H1 (cell line): ENCODE results near the gene LRRC15. TPM values are rescaled to one million over a fixed set of nuclear protein-coding genes. Genes with fewer than 3 reads are reported as not detected.

Source experiments
- CTCF ChIA-PET: fragments of 300-600 bp; sonication (Branson Sonifier 250); formaldehyde crosslinking; loops from one replicate; lab custom pipeline; 2021; ENCODE audit not compliant: partially characterized antibody; lab: Charles Lee
- POLR2A ChIA-PET: fragments of 300-600 bp; sonication (Branson Sonifier 250); formaldehyde crosslinking; loops from one replicate; lab custom pipeline; 2021; ENCODE audit warnings: inconsistent platforms; ENCODE audit not compliant: partially characterized antibody; lab: Charles Lee
- DNase-seq, 2 experiments: peaks; one replicate each; pipeline versions ENCODE4 v3.0.0 to v3.0.0-alpha.2; 2010 to 2022; ENCODE audit warnings: low spot score in 2 of 2, low read depth in 1 of 2, mixed read lengths in 1 of 2
- FAIRE-seq: peaks from 2 replicates; lab custom pipeline; 2011; peaks lifted over from hg19 to GRCh38; lab: Jason Lieb, UNC
- H2AFZ ChIP-seq: 2 replicates; pipeline ENCODE4 v1.8.1; 2012; ENCODE audit warnings: low read length, inconsistent platforms
- H2AK5ac ChIP-seq: 2 replicates; pipeline ENCODE4 v1.6.1; 2013; ENCODE audit warnings: low read depth, low read length
- H2BK120ac ChIP-seq: replicated peaks from 2 replicates; pipeline ENCODE3; 2013; ENCODE audit warnings: low read depth, low read length, inconsistent platforms
- H2BK12ac ChIP-seq: 2 replicates; pipeline ENCODE4 v1.6.1; 2013; ENCODE audit warnings: low read depth, low read length
- H2BK15ac ChIP-seq: 2 replicates; pipeline ENCODE4 v1.6.1; 2013; ENCODE audit warnings: low read length
- H2BK20ac ChIP-seq: 2 replicates; pipeline ENCODE4 v1.6.1; 2013; ENCODE audit warnings: low read length
- H2BK5ac ChIP-seq: 2 replicates; pipeline ENCODE4 v1.6.1; 2013; ENCODE audit warnings: low read depth, low read length
- H3K14ac ChIP-seq: 2 replicates; pipeline ENCODE4 v1.6.1; 2013; ENCODE audit warnings: inconsistent platforms; ENCODE audit not compliant: insufficient read length
- H3K18ac ChIP-seq: 2 replicates; pipeline ENCODE4 v1.6.1; 2013; ENCODE audit warnings: low read length; ENCODE audit errors: extremely low read depth
- H3K23ac ChIP-seq: 2 replicates; pipeline ENCODE4 v1.6.1; 2013; ENCODE audit warnings: inconsistent platforms; ENCODE audit not compliant: insufficient read length
- H3K23me2 ChIP-seq: 2 replicates; pipeline ENCODE4 v1.6.1; 2013; ENCODE audit warnings: low read depth, low read length
- H3K27ac ChIP-seq: 2 replicates; pipeline ENCODE4 v1.6.1; 2011; ENCODE audit warnings: low read depth, low read length, inconsistent platforms
- H3K27me3 ChIP-seq, 4 experiments: replicated peaks in 1 of 4; 1 replicate in 1 of 4; 2 replicates in 3 of 4; pipeline versions ENCODE4 v1.6.1 to v1.8.1; 2011 to 2013; ENCODE audit warnings: low read length in 3 of 4, mild to moderate bottlenecking in 3 of 4, inconsistent platforms in 2 of 4, mixed read lengths in 2 of 4, moderate library complexity in 1 of 4; ENCODE audit not compliant: control insufficient read depth in 3 of 4, insufficient read depth in 3 of 4; ENCODE audit errors: extremely low read depth in 1 of 4
- H3K36me3 ChIP-seq, 4 experiments: 2 replicates each; pipeline versions ENCODE4 v1.6.1 to v1.8.1; 2011 to 2013; ENCODE audit warnings: mild to moderate bottlenecking in 4 of 4, low read length in 3 of 4, moderate library complexity in 2 of 4, control low read depth in 1 of 4, inconsistent platforms in 1 of 4; ENCODE audit not compliant: insufficient read depth in 4 of 4, control insufficient read depth in 2 of 4
- H3K4ac ChIP-seq: replicated peaks from 2 replicates; pipeline ENCODE3; 2013; ENCODE audit warnings: low read length, low read depth, mixed read lengths, inconsistent platforms; ENCODE audit not compliant: insufficient read length
- H3K4me1 ChIP-seq, 4 experiments: replicated peaks in 1 of 4; 1 replicate in 1 of 4; 2 replicates in 3 of 4; pipeline versions ENCODE4 v1.6.1 to v1.8.1; 2011 to 2013; ENCODE audit warnings: low read length in 3 of 4, inconsistent platforms in 2 of 4, mixed read lengths in 1 of 4; ENCODE audit not compliant: insufficient read depth in 4 of 4, control insufficient read depth in 3 of 4
- H3K4me2 ChIP-seq, 2 experiments: 2 replicates each; pipeline versions ENCODE4 v1.6.1 to v1.8.1; 2011 to 2013; ENCODE audit warnings: low read depth in 2 of 2, low read length in 2 of 2, control low read depth in 1 of 2, inconsistent platforms in 1 of 2, mild to moderate bottlenecking in 1 of 2; ENCODE audit not compliant: insufficient read depth in 1 of 2
- H3K4me3 ChIP-seq, 4 experiments: fragments of 200-600, 300-600 bp in 1 of 4; sonication (generic), shearing (Covaris generic), sonication (Bioruptor Twin) in 1 of 4; 2 replicates each; pipeline versions ENCODE4 v1.5.1 to v1.8.1; 2011 to 2016; ENCODE audit warnings: low read length in 4 of 4, low read depth in 3 of 4, control low read depth in 2 of 4, inconsistent platforms in 2 of 4, mild to moderate bottlenecking in 2 of 4, mixed read lengths in 1 of 4, moderate library complexity in 1 of 4; ENCODE audit not compliant: insufficient read depth in 2 of 4; ENCODE audit errors: extremely low read depth in 1 of 4
- H3K56ac ChIP-seq: replicated peaks from 2 replicates; pipeline ENCODE3; 2013; ENCODE audit warnings: low read depth, mild to moderate bottlenecking, mixed read lengths, low read length, inconsistent platforms; ENCODE audit not compliant: insufficient read length
- H3K79me1 ChIP-seq: 2 replicates; pipeline ENCODE4 v1.6.1; 2013; ENCODE audit warnings: low read depth, low read length, control low read depth
- H3K79me2 ChIP-seq, 2 experiments: 2 replicates each; pipeline versions ENCODE4 v1.6.1 to v1.8.1; 2012 to 2013; ENCODE audit warnings: low read length in 2 of 2, mild to moderate bottlenecking in 2 of 2, inconsistent platforms in 1 of 2; ENCODE audit not compliant: insufficient read depth in 2 of 2, control insufficient read depth in 1 of 2
- H3K9ac ChIP-seq, 4 experiments: replicated peaks in 1 of 4; 1 replicate in 1 of 4; 2 replicates in 3 of 4; pipeline versions ENCODE4 v1.6.1 to v1.8.1; 2011 to 2013; ENCODE audit warnings: low read depth in 3 of 4, low read length in 3 of 4, control low read depth in 2 of 4, mild to moderate bottlenecking in 2 of 4, moderate library complexity in 2 of 4, inconsistent platforms in 1 of 4; ENCODE audit errors: extremely low read depth in 1 of 4
- H3K9me3 ChIP-seq, 2 experiments: 2 replicates each; pipeline versions ENCODE4 v1.6.1 to v1.8.1; 2012 to 2013; ENCODE audit warnings: mild to moderate bottlenecking in 2 of 2, moderate library complexity in 2 of 2, control low read depth in 1 of 2, inconsistent platforms in 1 of 2, low read depth in 1 of 2, low read length in 1 of 2, mixed read lengths in 1 of 2; ENCODE audit not compliant: insufficient read depth in 2 of 2
- H4K20me1 ChIP-seq, 2 experiments: replicated peaks in 1 of 2; 2 replicates each; pipeline versions ENCODE3 to v1.8.1; 2011 to 2013; ENCODE audit warnings: inconsistent platforms in 2 of 2, low read length in 2 of 2, mild to moderate bottlenecking in 1 of 2; ENCODE audit not compliant: insufficient read depth in 2 of 2, control insufficient read depth in 1 of 2
- H4K5ac ChIP-seq: 2 replicates; pipeline ENCODE4 v1.6.1; 2013; ENCODE audit warnings: low read length, low read depth, mixed read lengths, inconsistent platforms; ENCODE audit not compliant: insufficient read length
- H4K8ac ChIP-seq: 2 replicates; pipeline ENCODE4 v1.8.0; 2013; ENCODE audit warnings: mild to moderate bottlenecking, moderate library complexity, low read length, inconsistent platforms; ENCODE audit not compliant: insufficient read depth; ENCODE audit errors: extremely low read depth
- H4K91ac ChIP-seq: replicated peaks from 2 replicates; pipeline ENCODE3; 2013; ENCODE audit warnings: low read length, mixed read lengths, inconsistent platforms; ENCODE audit not compliant: insufficient read length
- ASH2L ChIP-seq: fragments of 200-600, 300-600 bp; sonication (generic); IDR thresholded peaks from one replicate; pipeline ENCODE4 v1.7.1; 2017; ENCODE audit warnings: low read length
- CTBP2 ChIP-seq: IDR thresholded peaks from 2 replicates; pipeline ENCODE4 v1.7.0; 2011; ENCODE audit warnings: borderline replicate concordance, mild to moderate bottlenecking, moderate library complexity, mixed read lengths, low read length; ENCODE audit not compliant: insufficient read depth, insufficient read length
- HDAC6 ChIP-seq: IDR thresholded peaks from one replicate; pipeline ENCODE4 v1.7.1; 2012; ENCODE audit warnings: low read depth, mild to moderate bottlenecking, inconsistent platforms, low read length, moderate library complexity
- KDM5A ChIP-seq: fragments of 200-600 bp; IDR thresholded peaks from 2 replicates; pipeline ENCODE4 v1.7.1; 2012; ENCODE audit warnings: mild to moderate bottlenecking, low read length, inconsistent platforms, mixed read lengths
- SP2 ChIP-seq: IDR thresholded peaks from 2 replicates; pipeline ENCODE4 v1.6.1; 2012; ENCODE audit warnings: mild to moderate bottlenecking, low read length, inconsistent platforms
- ZNF274 ChIP-seq: IDR thresholded peaks from 2 replicates; pipeline ENCODE4 v1.7.0; 2012; ENCODE audit warnings: low read length, borderline replicate concordance; ENCODE audit errors: extremely low read depth
- WGBS, 2 experiments: shearing (Covaris generic) in 1 of 2; methylation state at CpG; one replicate each; pipeline versions ENCODE4 v1.1.6 to v1.1.7; 2013 to 2015; ENCODE audit warnings: low lambda C conversion rate in 2 of 2, mixed read lengths in 2 of 2, inconsistent platforms in 1 of 2, low coverage in 1 of 2, missing lambda C conversion rate in 1 of 2; ENCODE audit not compliant: insufficient replicate concordance in 2 of 2, insufficient coverage in 1 of 2, insufficient read length in 1 of 2; ENCODE audit errors: extremely low coverage in 1 of 2, missing lambda C conversion rate in 1 of 2; 5-methylcytosine and 5-hydroxymethylcytosine counted together
- polyA plus RNA-seq, 7 experiments: library from polyadenylated mRNA; depleted of rRNA in 3 of 7; stranded (reverse) in 5 of 7; unstranded in 2 of 7; fragments of >200 nt in 5 of 7; fragments of 200-250 nt in 2 of 7; gene quantifications; 1 replicate in 5 of 7; 2 replicates in 1 of 7; 4 replicates in 1 of 7; pipeline versions ENCODE4 v1.2.1 to v1.2.3, GENCODE V29; 2011 to 2013; ENCODE audit warnings: missing spikeins in 2 of 7, mixed read lengths in 2 of 7
- total RNA-seq: library from RNA; stranded (reverse); fragmentation: NEBNext Ultra II Directional; extraction: Animal tissue kit (Norgen Biotek cat#: 25700); gene quantifications from 2 replicates; pipeline ENCODE4 v1.2.1, GENCODE V29; 2021

Gene LRRC15
- total and polyA plus RNA-seq, 2 of the 8 experiments (the other 6 are each of a cell fraction or from before 2014, with no cell fraction given) = 0.15 to 0.37 TPM

DNA sequence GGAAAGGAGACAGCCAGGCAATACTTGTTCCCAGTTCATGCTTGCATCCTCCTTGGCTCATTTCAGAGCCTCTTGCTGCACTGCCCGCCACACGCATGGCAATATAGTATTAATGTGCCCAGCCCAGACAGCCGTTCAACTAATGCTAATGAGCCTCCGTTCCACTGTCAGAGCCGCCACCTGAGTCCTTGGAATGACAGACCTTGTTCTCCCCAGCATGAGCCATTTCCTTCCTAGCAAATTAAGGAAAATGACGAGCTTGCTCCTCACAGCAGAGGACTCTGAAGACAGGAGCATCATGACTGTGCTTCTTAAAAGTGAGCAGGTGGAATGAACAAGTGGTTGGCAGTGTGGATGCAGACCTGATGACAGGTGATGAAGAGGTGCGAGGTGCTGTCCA is 10.8 kb upstream of the LRRC15 start:
- no peaks in the 10 kb centered on the region for H3K79me1 ChIP-seq
- no peak overlapping the region for H4K91ac ChIP-seq
- no peak overlapping the region; the same call in 1 of the 2 replicates for H4K8ac ChIP-seq
- no peak overlapping the region for H2BK120ac ChIP-seq
- H3K27me3 ChIP-seq = no peaks in the 10 kb centered on the region
- no peak overlapping the region for H3K4ac ChIP-seq
- TF ChIP-seq SP2 (no peak), ASH2L (no peak), CTBP2 (no peak), KDM5A (no peak), HDAC6 (no peak), ZNF274 (no peak)
- no peak overlapping the region for H3K27ac ChIP-seq
- CTCF ChIA-PET = interaction anchor here (0.7 to 3.8 kb wide), 4 partner anchors 10 to 46 kb away, joined by 3 to 15 read pairs (median 8); partner anchors contain the start of gene LRRC15
- H3K4me2 ChIP-seq = no peak overlapping the region
- H3K23ac ChIP-seq = no peak overlapping the region
- no peak overlapping the region for H3K18ac ChIP-seq
- H3K23me2 ChIP-seq = no peaks in the 10 kb centered on the region
- no peak overlapping the region for H3K14ac ChIP-seq
- DNase-seq (no peak), FAIRE-seq (no peak)
- H3K9me3 ChIP-seq = no peaks in the 10 kb centered on the region
- H4K20me1 ChIP-seq = no peaks in the 10 kb centered on the region
- WGBS, 2 experiments = 83% methylated on average over 7 of the region's 7 CpGs; no CpG with 5 or more reads in 1 of the 2 experiments
- no peak overlapping the region for H2BK15ac ChIP-seq
- H3K79me2 ChIP-seq = no peaks in the 10 kb centered on the region
- H3K36me3 ChIP-seq = no peaks in the 10 kb centered on the region
- H2AFZ ChIP-seq = no peak overlapping the region
- H4K5ac ChIP-seq = no peak overlapping the region
- H2AK5ac ChIP-seq = no peak overlapping the region
- no peak overlapping the region for H2BK20ac ChIP-seq
- H2BK5ac ChIP-seq = no peak overlapping the region
- no peak overlapping the region for H3K56ac ChIP-seq
- H3K4me3 ChIP-seq = no peak overlapping the region
- H3K9ac ChIP-seq = no peak overlapping the region
- peaks cover 0 to 18% (median 9%) of the 10 kb centered on the region in 4 experiments; a peak in 6 of 7 replicates for H3K4me1 ChIP-seq
- POLR2A ChIA-PET = interaction anchor here (1.1 kb wide), 1 partner anchor 17 kb away, joined by 3 read pairs; no protein-coding TSS in a partner anchor
- H2BK12ac ChIP-seq = no peak overlapping the region
